HG03439 (cell line): ENCODE data around the gene PTGER3.

ENCODE experiments used
- ATAC-seq: cut with Tn5 transposase; IDR thresholded peaks from one replicate; pipeline ENCODE4 v1.9.1; 2021; ENCODE audit warnings: mild to moderate bottlenecking, moderate library complexity; ENCODE audit not compliant: unreplicated experiment

The PTGER3 gene

DNA sequence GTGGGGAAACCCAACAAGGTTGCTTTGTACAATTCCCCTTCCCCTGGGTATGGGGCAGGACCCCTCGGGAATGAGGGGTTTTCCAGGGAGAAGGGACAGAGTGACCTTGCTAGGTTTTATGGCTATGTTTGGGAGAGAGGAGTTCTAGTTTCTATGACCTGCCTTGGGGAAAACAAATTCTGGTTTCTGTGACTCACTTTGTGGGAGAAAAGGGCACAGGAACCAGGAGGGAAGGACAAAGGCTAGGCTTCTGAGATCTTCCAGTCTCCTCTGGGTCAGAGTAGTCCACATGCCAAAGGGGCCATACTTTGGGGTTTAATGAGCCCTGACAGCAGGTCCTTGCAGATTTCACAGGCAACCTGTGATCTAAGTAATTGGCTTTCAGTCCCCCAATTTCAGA is 5.5 kb upstream of the PTGER3 start:
- no peak for ATAC-seq

DNA sequence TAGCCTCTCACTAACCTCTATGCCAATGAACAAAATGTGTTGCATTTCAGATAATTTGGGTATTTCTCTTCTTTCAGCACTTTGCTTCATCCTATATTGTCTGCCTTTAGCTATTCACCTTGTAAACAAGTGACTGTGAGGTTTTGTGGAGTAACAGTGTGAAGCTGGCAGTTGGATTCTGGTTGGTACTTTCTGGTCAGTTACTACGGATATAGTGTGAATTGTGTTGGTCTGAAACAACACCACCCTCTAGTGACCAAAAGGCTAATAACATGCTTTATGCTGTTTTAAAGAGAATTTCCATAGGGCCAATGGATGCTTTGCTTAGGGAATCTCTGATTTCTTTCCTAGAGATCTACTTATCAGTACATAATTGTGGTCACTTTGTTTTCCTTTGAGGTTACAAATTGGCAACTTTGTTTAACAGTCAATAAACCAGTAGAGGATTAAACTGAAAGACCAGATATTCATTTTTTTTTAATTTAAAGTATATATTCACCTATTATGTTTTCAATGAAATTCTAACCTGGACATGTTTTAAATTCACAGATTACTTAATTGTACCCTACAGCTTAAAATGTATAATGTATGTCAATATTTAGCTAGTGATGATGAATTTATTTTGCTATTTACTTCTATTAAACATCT is 2.5 kb upstream of the PTGER3 start:
- ATAC-seq: peak; percentile 73

DNA sequence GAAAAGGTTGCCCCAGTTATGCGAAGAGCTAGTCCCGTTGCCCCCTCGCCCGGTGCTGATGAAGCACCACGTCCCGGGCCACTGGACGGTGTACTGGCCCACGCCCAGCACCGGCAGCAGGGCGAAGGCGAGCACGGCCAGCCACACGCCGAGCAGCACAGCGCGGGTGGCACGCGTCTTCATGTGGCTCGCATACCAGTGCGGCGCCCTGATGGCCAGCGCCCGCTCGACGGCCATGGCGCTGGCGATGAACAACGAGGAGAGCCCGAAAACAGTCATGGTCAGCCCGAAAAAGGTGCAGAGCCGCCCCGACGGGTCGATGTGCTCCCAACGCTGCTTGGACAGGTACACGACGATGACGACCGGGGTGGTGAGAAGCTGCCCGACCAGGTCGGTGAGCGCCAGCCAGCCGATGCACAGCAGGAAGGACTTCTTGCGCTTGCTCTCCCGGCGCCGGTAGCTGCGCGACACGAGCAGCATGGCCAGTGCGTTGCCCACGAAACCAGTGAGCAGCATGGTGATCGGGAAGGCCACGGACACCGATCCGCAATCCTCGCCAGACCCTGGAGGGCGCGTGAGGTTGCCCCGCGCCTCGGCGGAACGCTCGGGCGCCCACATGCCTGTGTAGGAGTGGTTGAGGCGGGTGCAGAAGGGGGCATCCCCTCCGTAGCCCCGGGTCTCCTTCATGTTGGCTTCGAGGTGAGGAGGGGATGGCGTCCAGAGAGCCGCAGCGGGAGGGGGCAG is 553 bp downstream of the PTGER3 start:
- peak; percentile 26 for ATAC-seq

DNA sequence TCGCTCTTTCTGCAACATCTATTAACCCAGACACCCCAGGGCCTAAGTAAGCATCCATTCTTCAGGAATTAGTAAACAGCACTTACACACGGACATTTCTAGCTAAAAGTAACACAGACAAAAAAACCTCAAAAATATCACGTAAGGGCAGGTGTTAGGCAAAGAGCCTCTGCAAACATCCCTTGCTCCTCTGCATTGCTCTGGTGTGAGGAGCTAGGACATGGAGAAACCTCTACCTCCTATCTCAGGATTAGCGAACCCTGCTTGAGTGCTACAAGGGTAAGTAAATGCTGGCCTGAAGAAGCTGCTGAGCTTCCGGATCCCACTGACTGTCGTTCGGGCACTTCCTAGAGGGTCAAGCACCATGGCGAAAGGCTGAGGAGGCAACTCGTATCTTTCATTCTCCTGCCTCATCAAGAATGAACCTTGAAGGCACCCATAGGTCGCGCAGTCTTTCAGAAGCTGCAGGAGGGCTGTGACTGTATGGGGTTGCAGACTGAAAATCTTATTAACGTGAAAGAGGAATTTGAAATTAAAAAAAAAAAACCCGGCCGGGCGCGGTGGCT is 2.1 kb downstream of the PTGER3 start:
- no peak for ATAC-seq

DNA sequence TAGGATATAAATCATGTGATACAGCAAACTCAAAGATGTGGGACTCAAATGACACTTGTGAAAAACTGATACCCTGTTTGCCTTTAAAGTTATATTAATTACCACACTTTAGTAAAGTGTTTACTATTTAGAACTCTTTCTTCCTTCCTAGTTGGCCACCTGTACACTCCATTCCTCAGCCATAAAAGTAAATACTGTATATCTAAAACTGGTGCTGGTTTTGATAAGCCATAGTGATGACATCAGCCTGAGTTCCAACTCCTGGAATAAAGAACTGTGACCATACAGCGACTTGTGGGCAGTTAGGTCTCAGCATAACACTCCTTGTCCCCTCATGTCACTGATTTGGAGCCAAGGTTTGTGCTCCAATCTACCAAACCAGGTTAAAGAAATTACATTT is 2.8 kb downstream of the PTGER3 start:
- ATAC-seq: no peak

DNA sequence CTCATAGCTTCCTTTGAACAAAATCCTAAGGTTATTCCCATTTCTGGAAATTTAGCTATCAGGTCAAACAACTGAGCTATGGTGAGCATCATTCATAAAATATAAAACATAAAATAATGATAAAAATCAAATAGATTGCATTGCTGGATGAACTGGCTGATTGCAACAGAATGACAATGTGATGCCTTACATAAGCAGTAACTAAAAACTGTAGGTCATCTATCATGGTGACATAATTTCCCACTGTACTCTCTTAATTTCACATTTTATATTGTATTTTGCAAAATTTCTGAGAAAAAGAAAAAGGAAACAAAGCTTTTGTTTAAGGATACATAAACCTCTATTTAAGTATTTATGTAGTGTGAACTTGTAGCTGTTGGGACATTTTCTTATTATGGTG is 4.6 kb downstream of the PTGER3 start:
- no peak for ATAC-seq

DNA sequence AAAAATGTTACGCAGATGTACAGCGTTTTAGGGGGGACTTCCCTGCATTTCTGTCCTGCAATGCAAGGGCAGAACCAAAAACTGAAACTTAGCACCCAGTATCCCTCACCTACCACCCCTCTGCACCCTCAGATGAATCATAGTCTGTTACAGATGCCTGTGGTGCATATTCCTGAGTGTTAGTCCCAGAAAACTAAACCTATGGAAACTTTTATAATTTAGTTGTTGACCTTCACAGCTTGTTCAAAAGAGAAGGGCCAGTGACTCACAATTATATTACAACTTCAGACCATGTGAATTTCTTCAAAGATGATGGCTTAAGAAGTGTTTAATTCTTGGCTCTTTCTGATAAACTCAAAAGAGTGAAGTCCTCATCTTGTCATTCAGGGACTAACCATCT is 5.8 kb downstream of the PTGER3 start:
- no peak for ATAC-seq

DNA sequence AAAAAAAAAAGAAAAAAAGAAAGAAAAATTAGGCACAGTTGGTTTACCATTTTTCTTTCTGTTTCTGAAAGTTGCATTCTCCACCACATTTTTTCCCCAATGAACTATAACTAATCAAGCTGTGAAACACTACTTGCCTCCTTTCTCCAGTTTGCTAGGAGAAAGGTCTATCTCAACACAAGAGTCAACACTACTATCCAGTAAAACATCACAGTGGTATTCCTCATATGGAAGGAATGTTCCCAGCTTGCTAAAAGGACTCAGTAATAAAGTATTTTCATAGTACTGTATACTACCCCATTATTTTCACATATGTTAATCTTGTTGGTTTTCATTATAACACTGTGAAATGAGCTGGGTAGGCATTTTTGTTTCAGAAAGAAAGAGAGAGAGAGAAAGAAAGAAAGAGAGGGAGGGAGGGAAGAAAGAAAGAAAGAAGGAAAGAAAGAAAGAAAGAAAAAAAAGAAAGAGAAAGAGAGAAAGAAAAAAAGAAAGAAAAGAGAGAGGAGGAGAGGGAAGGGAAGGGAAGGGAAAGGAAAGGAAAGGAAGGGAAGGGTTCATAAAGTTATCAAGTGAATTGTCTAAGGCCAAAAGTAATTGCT is 7.9 kb downstream of the PTGER3 start:
- no peak for ATAC-seq

DNA sequence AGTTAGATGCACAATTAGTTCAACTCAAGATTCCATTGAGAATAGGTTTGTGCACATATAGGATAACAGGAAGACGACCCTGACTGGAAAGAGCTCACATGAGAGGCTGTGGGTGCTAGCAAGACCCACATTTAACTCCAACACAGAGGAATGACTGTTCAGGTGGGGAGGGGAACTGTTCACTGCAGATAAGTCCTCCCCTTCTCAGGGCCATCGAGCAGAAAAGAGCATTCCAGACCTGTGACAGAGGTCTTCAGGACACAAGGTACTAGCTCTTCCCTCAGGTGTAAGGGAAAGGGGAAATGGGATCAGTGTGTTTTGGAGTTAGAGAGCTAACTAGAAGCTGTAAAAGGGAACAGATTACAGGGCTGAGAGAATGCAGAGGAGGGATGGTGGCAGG is 8.7 kb downstream of the PTGER3 start:
- ATAC-seq: no peak

DNA sequence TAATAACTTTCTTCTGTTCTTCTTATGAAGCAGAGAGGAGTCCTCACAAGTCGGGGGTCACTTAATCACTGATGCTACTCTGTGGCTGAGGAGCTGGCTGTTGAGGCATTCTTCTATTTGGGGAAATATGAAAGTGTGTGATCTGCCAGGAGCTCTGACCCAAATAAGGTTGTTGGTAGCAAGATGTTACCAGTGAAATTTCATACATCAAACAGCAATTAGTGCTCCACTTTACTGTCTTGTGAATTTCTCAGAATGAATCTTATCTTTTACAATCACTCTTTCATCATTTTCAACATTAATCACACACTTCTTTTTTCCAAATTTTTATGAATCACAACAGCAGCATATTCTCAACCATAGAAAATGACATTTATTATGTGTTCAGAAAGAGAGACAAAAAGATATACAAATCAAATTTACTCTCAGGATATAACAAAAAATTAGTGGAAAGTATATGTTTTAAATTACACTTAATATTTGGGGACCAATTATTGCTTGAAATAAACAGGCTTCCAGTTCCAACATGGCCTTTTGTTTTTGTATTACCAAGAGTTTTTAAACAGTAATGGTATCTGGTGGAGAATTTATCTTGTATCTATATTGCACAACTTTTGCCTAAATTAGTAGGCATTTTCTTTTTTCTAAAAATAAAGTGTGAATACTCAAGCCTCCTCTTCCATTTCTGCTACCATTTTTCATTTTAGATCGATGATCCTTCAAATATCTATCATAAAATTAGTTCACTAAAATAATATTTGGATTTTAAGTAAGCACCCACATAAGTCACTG is 9.6 kb downstream of the PTGER3 start:
- no peak for ATAC-seq

DNA sequence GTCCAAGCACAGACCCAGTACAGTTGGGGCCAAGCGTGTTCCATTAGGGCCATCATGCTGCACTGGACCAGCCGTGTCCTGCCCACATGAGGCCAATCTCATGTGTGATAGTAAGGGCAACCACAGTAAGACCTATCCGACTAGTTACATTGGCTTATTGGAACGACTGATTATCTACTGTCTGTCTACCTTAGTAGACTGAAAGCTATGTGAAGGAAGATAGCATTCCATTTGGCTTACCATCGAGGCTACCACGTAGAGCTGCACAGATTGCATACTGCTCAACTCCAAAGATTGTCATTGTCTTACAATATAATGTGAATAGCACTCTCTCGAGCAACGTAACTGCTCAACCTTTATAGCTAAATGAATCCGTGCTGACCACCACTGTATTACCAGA is 10.6 kb downstream of the PTGER3 start:
- ATAC-seq: no peak

DNA sequence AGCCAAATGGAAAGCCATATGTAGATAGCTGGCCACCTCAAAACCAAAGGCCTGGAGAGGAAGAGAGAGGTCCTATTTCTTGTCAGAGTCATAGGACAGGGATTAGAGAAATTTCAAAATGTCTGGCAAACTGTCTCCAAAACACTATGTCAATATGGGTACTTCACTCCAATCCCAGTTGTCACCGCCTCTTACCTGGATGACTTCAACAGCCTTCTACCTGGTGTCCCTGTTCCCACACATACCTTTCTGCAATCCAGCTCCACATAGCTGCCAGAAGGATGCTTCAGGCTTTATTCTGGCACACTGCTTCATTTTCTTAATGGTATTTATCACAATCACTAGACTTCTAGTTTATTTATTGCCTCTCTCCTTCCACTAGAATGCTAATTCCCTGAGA is 14.5 kb downstream of the PTGER3 start:
- no peak for ATAC-seq

DNA sequence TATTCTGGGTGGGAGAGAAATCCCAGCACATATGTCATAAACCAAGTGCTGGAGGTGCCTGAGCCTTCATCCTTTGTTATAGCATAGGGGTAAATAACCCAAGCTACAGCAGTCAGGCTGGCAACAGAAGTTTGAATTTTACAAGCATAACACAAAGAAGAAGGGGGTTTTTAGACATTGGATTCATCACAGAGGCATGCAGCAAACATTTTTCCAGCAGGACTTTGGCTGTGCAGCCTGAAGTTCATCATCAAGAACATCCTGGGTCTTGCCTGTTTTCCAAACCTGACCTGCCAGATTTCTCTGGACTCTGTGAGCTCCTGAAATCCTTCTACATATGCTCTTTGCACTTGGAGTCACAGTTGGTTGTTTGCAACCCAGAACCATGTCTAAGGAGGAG is 16.2 kb downstream of the PTGER3 start:
- ATAC-seq: no peak

DNA sequence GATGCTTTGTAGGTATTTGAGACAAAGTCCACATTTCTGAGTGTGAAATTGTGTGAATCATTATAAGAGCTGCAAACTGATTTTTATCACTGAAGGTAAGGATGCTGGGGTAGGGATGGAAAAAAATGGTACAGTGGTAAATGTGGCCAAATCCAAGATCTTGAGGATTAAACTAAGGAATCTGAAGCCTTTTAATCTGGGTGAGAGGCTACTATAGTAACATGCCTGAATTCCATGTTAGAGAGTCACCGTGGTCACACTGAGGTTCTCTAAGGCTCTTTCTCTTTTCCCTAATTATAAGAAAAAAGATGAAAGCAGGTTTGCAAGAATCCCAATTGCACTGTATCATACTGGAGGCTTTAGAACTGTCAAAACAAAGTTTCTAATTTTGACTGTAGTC is 17.6 kb downstream of the PTGER3 start:
- ATAC-seq: no peak

DNA sequence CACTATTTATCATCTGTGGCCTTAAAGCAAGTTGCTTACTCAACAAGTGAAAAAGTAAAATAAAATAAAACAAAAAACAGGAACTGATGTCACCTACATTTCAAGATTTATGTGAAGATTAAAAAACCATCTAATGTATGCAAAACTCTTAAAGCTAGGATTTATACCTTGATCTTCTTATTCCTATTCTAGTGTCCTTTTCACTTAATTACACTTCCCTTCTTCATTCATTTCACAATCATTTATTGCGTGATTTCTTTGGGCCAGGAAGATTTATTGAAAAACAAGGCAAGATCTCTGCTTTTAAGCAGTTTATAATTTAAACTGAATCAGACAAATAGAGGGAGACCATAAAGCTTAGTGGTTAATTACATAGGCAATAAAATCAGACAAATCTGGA is 18.6 kb downstream of the PTGER3 start:
- no peak for ATAC-seq

DNA sequence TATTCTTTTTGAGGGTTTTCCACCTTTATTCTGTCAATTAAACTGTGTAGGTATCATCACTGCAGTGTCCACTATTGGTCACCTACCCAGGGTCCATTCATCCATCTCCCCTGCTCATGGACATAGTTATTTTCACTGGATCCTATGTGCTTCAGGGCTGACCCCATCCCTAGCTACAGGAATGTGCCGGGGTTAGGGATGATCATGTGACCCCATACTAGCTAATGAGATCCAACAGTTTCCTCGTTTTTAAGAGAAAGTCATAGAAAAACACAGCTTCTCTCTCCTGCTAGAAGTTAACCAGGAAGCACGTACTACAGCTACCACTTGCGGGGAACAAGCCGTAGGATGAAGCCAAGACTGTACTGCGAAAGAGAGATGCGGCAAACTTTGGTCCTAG is 19.6 kb downstream of the PTGER3 start:
- ATAC-seq: no peak

DNA sequence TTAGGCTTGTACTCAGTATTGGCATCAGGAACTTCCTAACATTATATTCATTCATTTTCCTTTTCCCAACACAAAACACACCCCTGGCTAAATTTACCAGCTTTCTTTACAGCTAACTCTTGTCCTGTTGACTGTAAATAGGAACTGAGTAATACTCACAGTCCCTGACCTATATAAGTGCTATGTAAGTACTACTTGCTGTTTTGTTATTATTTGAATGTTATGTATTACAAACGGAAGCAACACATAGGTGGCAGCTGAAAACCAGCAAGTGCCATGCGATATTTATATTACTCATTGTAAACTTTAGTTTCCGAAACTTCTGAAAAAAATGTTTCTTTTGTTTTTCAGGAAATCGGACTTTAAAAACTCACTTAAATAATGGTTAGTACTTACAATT is 21.5 kb downstream of the PTGER3 start:
- ATAC-seq: no peak

DNA sequence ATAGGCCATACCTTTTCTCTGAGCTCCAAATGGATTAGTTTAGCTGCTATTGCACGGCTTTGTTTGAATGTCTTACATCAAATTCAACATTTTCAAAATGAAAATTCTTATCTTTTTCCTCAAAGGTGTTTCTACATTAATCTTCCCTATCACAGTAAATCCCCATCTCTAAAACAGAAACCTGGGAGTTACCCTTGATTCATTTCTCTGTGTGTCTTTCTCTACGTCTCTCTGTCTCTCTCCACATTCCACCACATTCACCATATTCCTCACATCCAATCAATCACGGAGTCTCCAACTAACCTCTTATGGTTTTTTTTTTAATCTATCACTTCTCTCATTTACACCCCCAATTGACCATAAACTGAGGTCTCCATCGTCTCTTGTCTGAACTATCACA is 24.1 kb downstream of the PTGER3 start:
- ATAC-seq: no peak

DNA sequence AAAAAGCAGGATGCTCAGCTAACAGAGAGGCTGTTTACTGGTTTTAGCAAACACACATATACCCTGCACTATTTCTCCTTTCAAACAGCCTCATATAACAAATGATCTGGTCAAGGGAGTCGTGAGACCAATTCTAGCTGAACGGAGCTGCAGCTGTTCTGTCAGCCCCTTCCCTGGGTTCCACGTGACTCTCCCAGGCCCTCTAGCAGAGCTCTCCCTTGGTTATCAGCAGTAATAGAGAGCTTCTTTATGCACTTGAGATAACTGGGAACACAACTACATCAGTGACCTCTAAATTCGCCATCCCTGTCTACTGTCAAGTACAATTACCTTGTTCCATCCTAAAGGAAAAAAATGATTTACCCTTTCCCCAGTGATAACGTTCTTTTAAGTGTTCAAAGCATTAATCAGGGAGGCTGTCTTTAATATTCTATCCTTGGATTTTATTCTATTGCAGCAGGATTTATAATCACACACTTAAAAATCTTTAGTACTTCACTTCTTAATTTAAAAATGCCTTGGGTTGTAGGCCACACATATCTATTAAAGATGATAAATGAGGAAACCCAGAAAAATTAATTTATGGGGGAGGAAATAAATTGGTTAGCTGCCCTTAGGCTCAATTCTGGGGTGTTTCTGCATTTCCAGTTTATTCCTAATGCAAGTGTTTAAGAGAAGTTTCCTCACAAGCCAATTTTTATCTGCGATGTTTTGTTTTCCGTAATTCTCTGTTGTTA is 28.2 kb downstream of the PTGER3 start:
- ATAC-seq: no peak

DNA sequence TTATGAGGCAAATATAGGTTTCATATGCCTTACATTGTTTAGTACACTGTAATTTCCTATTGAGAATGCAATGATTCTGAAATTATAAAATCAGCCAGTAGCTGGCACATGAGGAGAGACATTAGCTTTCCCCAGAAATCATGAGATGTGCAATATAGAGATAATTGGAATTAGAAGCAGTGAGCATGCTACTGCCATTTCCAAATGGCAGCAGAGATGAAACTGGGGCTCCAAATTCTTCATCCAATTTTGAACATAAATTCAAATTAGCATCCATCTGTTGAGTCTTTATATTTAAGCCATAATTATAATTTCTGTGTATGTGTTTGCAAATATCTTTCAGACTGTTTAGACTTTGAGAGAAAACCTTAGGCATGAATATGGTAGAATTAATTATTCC is 28.8 kb downstream of the PTGER3 start:
- ATAC-seq: no peak

DNA sequence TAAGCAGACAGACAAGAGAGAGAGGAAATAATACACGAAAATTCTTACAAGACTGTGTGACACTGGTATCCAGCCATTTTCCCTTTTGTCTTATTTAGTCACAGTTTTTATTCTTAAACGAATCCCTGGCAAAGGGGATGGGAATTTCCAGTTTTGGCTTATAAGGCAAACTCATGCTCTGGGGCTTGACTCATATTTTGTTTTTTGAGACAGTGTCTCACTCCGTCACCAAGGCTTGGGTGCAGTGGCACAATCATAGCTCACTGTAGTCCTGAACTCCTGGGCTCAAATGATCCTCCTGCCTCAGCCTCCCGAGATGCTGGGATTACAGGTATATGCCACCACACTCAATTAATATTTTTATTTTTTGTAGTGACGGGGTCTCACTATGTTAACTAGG is 31.9 kb downstream of the PTGER3 start:
- ATAC-seq: no peak
